Stimulated activated CD8-positive, alpha-beta memory T cell treated with anti-CD3 and anti-CD28 coated beads, Interleukin-7, amount 100 ng/mL, for 1 hour (primary cell): ENCODE results near the gene KIF3B.
"Not testable (repeated sequence)": the region's sequence is repeated elsewhere in the genome, so short reads cannot be mapped to it uniquely, and the experiment has no call there.

Experiments
- DNase-seq, 2 donors: peaks; one replicate each; pipeline ENCODE4 v3.0.0-alpha.2; 2020; ENCODE audit warnings: low read depth in 2 of 2

The KIF3B gene

DNA sequence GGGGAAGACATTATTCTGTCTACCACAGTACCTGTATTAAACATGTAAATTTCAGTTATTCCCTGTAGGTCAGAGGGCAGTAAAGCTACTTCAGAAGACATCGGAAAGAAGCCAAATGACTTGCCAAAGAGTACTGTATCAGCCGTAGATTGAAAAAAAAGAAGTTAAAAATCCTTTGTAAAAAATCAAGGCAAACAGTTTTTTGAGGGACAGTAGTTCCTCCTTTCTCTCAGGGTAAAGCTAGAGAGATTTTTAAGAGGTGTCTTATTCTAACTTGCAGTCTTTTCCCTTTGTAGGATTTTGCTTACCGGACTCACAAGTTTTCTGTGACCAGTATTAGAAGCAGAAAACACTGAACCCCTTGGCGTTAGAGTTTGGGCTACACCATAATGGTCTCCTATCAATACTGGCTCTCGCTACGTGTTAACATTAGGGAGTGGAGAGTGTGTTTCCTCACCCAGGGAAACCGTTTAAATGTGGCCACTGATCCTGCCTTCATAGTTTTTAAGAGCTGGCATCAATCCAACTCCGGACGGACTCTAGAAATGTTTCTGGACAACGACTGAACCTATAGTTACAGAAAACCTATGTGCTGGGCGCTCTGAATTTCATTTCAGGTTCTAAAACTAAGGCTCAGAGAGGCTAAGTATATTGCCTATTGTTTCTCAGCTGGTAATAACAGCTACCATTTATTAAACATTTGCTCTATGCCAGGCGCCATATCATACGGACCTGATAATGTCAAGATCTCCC is 79.3 kb downstream of the KIF3B start:
- DNase-seq = no peak

DNA sequence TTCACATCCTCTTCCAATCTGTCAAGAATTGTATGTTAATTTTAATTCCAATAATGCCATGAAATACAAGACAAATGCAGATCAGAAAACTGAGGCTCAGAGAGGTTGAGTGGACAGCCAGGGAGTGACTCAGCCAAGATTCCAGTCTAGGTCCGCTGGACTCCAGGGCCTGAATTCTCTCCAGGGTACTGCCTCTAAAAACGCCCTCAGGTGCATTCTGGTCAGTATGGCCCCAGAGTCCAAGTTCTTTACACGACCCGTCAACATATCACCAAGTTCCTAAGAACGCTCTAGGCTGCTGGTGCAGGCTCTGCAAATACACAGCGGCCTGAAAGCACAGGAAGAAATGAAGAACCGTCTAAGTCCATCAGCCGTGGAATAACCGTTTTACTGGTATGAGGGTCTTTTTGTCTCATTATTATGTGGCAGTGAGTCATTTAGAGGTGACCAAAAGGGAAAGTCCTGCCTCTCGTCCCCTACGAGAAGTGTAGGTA is 80.0 kb downstream of the KIF3B start:
- DNase-seq = no peak

DNA sequence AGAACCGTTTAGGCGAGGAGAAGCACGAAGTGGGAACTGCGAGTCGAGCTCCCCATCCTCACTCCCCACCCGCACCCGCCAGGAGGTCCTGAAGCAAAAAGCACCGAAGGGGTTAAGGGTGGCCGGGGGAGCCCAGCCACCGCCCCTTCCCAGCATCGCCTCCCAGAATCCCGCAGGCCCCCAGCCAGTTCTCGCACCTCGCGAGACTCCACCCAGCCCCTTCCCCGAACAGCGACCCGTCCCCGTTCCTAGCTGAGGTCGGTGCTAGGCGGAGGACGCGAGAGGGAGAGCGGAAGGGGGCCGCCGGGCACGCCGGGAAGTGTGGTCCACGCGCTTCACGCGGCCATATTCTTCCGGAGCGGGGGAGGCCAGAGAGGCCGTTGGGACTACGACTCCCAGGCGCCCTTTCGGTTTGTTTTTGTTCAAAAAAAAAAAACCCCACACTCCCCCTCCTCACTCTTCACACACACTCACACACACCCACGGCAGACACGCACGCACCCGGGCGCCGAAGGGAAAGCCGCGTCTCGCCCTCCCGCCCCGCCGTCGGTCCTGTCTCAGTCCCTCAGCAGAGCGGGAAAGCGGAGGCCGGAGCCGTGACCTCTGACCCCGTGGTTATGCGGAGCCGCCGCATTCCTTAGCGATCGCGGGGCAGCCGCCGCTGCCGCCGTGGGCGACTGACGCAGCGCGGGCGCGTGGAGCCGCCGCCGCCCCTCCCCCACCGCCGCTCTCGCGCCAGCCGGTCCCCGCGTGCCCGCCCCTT is 80.6 kb downstream of the KIF3B start, which contains the start of gene ASXL1:
Gene ASXL1, plus strand, starts transcription at position 463 of the 763 bp plus-strand sequence. CDS start 445 bp downstream, outside the sequence.
- DNase-seq = peak; percentile 85 to 87

DNA sequence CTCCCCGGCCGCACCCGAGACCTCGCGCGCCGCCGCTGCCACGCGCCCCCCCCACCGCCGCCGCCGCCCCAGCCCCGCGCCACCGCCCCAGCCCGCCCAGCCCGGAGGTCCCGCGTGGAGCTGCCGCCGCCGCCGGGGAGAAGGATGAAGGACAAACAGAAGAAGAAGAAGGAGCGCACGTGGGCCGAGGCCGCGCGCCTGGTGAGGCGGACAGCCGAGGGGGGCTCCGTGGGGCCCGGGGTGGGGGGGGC is 81.1 kb downstream of the KIF3B start:
- peak in 1 of 2 donors; percentile 11 for DNase-seq

DNA sequence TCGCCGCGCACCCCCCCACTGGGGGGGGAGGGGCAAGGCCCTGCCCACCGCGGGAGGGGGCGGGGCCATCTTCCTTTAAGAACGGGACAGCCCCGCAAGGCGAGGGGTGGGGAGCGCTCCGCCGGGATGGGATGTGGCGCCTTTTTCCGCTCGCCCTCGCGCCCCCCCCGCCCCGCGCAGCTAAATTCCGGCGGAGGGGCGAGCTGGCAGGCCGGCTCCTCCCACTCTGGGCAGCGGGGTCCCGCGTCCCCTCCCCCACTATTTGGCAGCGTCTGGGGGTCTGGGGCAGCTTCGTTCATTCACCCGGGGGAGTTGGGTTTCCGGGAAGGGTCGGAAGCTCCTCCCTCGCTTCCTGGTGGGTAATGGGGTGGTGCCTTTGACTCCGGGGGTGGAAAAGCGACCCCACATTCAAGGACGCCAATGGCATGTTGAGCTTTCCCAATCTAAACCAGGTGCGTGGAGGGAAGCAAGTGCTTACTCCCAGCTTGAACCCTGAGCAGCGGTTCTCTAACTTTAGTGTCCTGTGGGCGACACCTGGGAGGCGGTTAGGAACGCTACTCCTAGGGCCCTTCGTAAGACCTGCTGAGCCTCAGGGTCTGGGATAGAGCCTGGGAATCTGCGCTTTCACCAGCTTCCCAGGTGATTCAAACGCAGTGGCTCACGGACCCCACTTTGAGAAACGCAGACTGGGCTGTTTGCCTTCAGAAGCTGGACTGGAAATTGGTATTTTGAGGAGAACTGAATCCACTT is 81.6 kb downstream of the KIF3B start:
- DNase-seq = peak; percentile 41 to 50

DNA sequence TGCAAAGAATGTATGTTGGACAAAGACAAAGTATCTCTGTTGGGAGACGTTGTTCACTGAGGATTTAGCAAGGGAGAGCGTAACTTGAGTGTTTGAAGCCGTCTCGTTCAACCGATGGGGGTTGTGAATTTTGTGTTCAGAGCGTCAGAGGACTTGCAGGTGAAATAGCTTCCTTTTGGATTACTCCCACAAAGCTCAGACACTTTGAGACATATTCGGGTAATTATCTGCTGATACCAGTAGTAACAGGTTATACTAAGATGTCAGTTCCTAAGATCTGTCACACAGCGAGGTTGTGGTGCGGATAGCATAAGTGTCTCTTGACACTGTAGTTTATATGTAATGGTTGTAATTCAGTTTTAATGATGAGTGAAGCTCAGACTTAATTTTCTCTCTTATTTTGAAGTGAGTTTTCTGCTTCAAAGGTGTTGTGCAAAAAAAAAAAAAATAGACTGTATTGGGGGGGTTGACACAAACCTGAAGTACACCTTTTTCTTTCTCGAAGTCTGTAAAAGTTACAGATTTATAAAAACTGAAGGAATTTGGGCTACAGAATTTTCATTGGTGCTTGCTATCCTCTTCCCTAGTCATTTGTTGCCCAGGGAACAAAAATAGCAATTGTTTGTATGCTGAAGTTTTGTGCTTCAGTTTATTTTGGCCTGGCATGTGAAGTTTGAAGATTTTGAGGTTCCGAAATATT is 82.3 kb downstream of the KIF3B start:
- DNase-seq = no peak

DNA sequence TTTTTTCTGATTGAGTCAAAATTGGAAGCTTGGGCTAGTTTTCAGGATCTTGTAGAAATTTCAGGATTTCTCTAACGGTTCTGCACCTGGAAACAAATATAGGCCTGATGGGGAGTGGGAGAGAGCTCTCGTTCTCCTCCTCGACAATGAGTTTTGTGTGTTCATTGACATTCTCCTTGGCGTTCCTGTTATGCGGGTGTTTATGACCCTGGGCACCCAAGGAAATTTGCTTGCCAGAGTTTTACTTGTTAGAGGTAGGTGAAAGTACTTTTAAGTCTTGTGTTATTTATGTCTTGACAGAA is 82.8 kb downstream of the KIF3B start:
- no peak for DNase-seq

DNA sequence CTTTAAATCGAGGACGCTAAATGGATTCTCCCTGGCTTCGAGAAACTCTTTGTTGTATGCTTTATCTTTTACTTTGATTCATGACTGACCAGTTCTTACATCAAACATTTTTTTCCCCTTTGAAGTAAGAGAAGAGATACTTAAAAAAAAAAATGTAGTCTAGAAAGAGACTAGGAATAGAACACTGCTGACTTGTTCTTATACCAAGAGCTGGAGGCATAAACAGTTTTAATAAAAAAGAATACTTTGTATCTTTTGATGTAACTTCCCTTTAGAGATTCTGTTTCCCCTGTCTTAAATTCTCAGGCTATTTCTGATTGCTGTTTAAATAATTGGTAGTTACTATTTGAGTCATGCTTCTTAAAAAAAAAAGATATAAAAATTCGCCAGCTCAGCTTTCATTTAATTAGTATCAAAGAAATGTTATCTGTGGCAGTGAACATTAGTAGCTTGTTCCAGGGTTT is 85.5 kb downstream of the KIF3B start:
- DNase-seq = no peak

DNA sequence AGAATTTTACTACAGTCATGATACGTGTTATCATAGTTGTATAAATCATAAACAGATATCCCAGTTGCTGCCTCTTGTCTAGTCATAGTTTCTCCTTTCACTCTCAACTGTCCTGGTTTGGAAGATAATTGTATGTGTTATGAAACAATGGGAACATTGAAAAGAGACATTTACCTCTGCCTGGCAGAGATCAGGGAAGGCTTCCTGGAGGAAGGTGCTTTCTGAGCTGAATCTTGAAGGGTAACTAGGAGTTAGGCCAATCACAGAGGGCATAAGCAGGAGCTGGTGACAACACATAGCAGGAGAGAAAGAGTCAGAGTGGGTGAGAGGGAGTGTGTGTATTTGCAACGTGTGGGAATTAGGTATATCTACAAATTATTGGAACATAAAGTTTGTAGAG is 86.0 kb downstream of the KIF3B start:
- no peak for DNase-seq

DNA sequence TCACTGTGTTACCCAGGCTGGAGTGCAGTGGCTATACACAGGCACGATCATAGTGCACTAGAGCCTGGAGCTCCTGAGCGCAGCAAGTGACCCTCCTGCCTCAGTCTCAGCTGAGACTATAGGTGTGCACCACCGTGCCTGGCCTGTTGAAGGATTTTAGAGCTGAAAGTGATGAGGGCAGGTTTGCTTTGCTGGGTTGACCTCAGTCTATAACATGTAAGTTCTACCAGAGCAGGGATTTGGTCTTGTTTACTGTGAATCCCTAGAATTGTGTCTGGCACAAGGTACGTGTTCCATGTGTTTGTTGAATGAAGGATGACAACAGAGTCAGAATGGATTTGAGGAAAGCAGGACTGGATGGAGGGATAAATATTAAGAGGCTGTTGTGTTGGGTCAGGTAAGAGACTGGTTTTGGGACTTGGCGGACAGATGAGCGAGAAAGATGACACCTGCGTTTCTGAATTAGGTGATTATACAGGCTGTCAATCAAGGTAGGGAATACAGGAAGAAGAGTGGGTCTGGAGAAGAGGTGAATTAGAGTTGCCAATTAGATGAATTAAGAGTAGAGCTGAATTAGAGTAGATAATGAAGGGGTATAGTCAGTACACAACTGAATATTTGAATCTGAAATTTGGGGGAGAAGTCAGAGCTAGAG is 87.2 kb downstream of the KIF3B start:
- DNase-seq = no peak

DNA sequence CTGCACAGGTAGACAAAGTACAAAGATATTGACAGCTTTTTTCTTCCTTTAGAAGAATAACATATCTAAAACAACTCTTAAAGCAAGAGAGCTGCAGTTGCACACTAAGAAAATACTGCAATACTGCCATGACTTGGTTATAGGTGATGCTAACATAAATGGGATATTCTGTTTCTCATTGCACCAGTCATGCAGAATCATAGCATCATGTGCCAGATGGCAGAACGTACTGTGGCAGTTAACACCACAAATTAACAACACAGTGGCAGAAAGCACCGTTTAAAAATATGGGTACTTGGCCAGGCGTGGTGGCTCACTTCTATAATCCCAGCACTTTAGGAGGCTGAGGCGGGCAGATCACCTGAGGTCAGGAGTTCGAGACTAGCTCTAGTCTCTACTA is 88.1 kb downstream of the KIF3B start:
- no peak for DNase-seq

DNA sequence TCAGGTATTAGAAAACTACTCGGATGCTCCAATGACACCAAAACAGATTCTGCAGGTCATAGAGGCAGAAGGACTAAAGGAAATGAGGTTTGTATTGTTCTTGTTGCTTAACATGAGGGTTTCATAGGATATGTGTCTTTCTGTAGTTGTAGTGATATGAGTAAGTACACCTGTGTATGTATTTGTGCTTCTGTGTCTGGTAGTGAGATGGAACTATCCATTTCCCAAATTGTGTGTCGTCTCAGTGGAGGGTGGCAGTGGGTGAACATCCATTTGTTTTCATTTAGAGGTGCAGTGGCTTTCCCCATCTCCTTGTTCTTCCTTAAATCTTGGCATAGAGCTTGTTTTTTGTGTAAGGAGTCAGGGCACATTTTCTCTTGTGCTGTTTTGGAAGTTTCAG is 88.9 kb downstream of the KIF3B start:
- no peak for DNase-seq

DNA sequence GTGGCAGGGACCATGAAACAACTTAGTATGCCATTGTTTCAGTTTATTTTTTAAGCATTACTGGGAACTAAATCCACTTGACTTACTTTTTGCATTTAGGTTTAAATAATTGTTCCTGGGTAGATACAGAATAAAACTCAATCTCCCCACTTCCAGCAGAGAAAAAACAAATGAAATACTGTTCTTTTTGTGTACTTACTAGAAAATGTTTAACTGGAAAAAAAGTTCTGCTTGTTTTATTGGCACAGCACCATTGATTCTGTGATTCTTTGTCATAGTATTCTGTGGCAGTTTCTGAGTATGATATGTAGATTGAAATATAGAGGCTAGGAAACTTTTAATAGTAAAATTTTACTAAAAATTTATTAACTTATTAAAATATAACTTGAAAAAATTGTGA is 90.9 kb downstream of the KIF3B start:
- DNase-seq = no peak

DNA sequence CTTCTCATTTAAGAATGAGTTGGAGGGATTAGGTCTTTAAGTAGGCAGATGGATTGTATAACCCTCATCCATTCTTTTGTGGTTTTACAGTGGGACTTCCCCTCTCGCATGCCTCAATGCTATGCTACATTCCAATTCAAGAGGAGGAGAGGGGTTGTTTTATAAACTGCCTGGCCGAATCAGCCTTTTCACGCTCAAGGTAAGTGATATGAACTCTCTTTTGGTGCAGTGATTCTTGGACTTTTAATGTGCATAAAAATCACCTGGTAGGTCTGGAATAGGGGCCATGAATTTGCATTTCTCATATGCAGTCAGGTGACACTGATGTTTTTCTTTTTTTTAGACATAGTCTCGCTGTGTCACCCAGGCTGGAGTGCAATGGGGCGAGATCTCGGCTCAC is 91.5 kb downstream of the KIF3B start:
- no peak for DNase-seq

DNA sequence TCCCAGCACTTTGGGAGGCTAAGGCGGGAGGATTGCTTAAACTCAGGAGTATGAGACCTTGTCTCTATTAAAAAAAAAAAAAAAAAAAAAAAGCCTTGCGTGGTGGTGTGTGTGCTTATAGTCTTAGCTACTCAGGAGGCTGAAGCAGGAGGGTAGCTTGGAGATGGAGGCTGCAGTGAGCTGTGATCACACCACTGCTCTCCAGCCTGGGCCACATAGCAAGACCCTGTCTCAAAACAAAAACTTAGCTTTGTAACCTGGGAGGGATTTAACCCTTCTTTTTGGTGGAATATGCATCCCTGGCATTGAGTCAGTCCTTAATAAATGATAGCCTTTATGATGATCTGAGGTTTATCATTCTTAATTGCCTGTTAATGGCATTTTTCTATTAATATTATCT is 93.4 kb downstream of the KIF3B start:
- no peak for DNase-seq

DNA sequence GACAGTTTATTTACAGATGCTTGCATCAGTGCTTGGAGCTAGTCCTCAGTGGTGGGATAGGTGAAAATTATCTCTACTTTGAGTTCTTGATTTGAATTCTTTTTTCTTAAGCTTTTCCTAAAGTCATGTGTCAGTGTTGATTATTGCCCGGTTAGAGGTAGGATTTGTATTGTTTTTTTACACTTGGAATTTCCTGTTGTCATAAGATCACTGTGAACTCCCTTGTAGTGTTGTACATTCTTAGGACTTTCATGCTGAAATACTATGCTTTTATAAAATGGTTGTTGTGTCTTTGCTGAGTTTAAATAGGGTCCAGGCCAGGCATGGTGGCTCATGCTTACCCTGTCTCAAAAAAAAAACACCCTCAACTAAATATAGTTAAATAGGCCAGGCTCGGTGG is 101.0 kb downstream of the KIF3B start:
- no peak for DNase-seq

DNA sequence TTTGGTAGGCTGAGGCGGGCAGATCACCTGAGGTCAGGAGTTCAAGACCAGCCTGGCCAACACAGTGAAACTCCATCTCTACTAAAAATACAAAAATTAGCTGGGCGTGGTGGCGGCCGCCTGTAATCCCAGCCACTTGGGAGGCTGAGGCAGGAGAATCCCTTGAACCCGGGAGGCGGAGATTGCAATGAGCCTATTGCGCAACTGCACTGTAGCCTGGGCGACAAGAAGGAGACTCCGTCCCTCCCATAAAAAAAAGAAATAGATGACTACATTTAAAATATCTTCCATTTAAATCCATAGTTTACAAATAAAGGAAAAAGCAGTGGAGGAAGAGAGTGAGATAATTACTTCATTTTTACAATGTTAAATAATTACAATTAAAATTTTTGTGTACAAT is 102.6 kb downstream of the KIF3B start:
- not testable (repeated sequence) for DNase-seq

DNA sequence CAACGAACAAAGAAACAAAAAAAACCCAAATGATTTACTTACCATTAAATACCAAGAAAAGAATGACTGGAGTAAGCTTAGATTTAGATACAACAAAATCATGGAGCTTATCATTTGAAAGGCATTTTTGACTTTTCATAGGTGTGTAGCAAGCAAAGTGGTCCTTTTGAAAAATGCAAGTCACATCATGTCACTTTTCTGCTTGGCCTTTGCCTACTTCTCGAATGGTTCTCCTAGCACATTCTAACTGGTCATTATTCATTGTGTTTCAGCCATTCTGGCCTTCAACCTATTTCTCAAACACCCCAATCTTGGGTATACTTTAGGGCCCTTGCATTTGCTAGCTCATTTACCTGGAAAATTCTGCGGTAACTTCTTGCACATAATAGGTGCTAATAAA is 103.3 kb downstream of the KIF3B start:
- no peak for DNase-seq

DNA sequence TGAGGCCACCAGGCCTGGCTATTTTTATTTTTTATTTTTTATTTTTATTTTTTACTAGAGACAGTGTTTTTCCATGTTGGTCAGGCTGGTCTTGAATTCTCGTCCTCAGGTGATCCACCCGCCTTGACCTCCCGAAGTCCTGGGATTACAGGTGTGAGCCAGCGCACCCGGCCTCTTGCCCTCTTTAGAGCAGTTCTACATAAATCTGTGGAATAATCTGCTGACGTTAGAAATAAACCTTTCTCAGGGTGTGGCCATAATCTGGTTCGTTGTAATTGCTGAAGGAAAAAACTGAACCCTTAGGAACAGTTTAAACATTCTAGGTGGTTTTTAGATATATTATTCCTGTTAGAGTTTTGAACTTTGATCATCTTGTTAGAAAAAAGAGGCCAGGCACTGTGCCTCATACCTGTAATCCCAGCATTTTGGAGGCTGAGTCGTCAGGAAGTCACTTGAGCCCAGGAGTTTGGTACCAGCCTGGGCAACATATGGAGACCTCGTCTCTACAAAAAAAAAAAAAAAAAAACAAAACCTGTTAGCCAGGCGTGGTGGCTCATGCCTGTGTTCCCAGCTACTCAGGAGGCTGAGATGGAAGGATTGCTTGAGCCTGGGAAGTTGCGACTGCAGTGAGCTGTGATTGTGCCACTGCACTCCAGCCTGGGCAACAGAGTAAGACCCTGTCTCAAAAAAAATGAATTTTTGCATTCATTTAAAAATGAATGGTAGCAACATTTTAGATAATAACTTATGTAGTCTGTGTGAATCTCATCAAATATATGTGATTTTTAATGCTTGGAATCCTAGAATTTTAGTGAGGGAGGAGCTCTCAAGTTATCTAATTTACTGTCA is 104.9 kb downstream of the KIF3B start:
- no peak for DNase-seq

DNA sequence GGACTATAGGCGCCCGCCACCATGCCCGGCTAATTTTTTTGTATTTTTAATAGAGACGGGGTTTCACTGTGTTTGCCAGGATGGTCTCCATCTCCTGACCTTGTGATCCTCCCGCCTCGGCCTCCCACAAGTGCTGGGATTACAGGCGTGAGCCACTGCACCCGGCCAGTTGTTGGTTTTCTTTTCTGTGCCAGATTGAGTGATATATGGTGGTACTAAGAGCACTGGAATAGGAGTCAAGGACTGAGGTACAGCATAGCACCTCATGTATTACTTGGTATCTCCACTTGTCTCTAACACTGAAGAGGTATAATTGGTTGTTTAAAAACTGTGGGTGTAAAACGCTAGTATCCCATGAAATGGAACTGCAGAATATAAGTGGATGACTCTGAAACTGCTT is 106.0 kb downstream of the KIF3B start:
- not testable (repeated sequence) for DNase-seq
